Upper lobe of right lung (tissue), 1 donor: ENCODE data around the gene RAB24. TPM values are rescaled to one million over a fixed set of nuclear protein-coding genes. Genes with fewer than 3 reads are reported as not detected.

Source experiments
- ATAC-seq: fragments of 200-7000 bp; cut with Tn5 transposase; one replicate; pipeline ENCODE4 v1.9.1; 2020; ENCODE audit warnings: mild to moderate bottlenecking, moderate library complexity
- DNase-seq: peaks from one replicate; pipeline ENCODE4 v3.0.0-alpha.2; 2020
- H3K27ac ChIP-seq: fragments of 200-600 bp; one replicate; pipeline ENCODE4 v1.8.0; 2022
- H3K27me3 ChIP-seq: fragments of 200-600 bp; one replicate; pipeline ENCODE4 v1.8.0; 2022; ENCODE audit warnings: mild to moderate bottlenecking
- H3K36me3 ChIP-seq: fragments of 200-600 bp; one replicate; pipeline ENCODE4 v1.8.0; 2022
- H3K4me1 ChIP-seq: fragments of 200-600 bp; one replicate; pipeline ENCODE4 v1.8.0; 2022
- H3K4me3 ChIP-seq: fragments of 200-600 bp; one replicate; pipeline ENCODE4 v1.8.0; 2022; ENCODE audit warnings: mild to moderate bottlenecking
- H3K9me3 ChIP-seq: fragments of 200-600 bp; one replicate; pipeline ENCODE4 v1.8.0; 2022
- CTCF ChIP-seq: fragments of 200-600 bp; IDR thresholded peaks from one replicate; pipeline ENCODE4 v1.8.0; 2022; ENCODE audit warnings: antibody characterized with exemption
- intact Hi-C: fragments of 100-400 bp; cut with DNase I; formaldehyde crosslinking; loops from one replicate; pipeline ENCODE4 v1.11.0; 2022
- total RNA-seq: library from RNA; stranded (reverse); fragmentation: NEBNext Ultra II Directional; extraction: Animal tissue kit (Norgen Biotek cat#: 25700); gene quantifications from one replicate; pipeline ENCODE4 v1.2.1, GENCODE V29; 2021
- donor health status: DM: no; HTN: yes; CAD: no; lungs with severe emphysema.

Gene RAB24
- total RNA-seq, 1 donor from 2014 or later: 36.3 TPM

GRCh38 chr5:177339107-177339638 lies 35.7 kb upstream of the RAB24 start:
- Histone ChIP-seq H3K27ac (no peak overlapping the region), H3K4me1 (no peaks in the 10 kb centered on the region), H3K4me3 (no peak overlapping the region), H3K36me3 (peaks cover 80% of the 10 kb centered on the region), H3K9me3 (no peaks in the 10 kb centered on the region), H3K27me3 (no peaks in the 10 kb centered on the region)
- DNase-seq (no peak), ATAC-seq (peak; percentile 39)
- intact Hi-C loops: no loop called here
- no peak for TF ChIP-seq CTCF

GRCh38 chr5:177338251-177339106 lies 35.0 kb upstream of the RAB24 start:
- no peaks in the 10 kb centered on the region for H3K9me3 ChIP-seq
- DNase-seq (no peak), ATAC-seq (no peak)
- intact Hi-C loops: no loop called here
- H3K27me3 ChIP-seq: no peaks in the 10 kb centered on the region
- H3K27ac ChIP-seq: no peak overlapping the region
- no peaks in the 10 kb centered on the region for H3K4me1 ChIP-seq
- no peak for TF ChIP-seq CTCF
- H3K4me3 ChIP-seq: no peak overlapping the region
- H3K36me3 ChIP-seq: peaks cover 85% of the 10 kb centered on the region

GRCh38 chr5:177336603-177337494 lies 33.3 kb upstream of the RAB24 start:
- Histone ChIP-seq H3K27me3 (no peaks in the 10 kb centered on the region), H3K36me3 (peaks cover 85% of the 10 kb centered on the region), H3K27ac (no peak overlapping the region), H3K4me1 (no peaks in the 10 kb centered on the region), H3K4me3 (no peak overlapping the region), H3K9me3 (no peaks in the 10 kb centered on the region)
- no peak for ATAC-seq
- intact Hi-C loops: no loop called here
- no peak for TF ChIP-seq CTCF
- no peak for DNase-seq

GRCh38 chr5:177336112-177336511 lies 32.6 kb upstream of the RAB24 start:
- H3K4me1 ChIP-seq: no peaks in the 10 kb centered on the region
- intact Hi-C loops: no loop called here
- no peak overlapping the region for H3K27ac ChIP-seq

More at GRCh38 chr5:177336112-177336511, 32.6 kb upstream of the RAB24 start:
- Histone ChIP-seq H3K4me3 (no peak overlapping the region), H3K27me3 (no peaks in the 10 kb centered on the region), H3K9me3 (no peaks in the 10 kb centered on the region), H3K36me3 (peaks cover 83% of the 10 kb centered on the region)
- DNase-seq (no peak), ATAC-seq (peak; percentile 42)
- peak; percentile 13 for TF ChIP-seq CTCF
